ENCODE data around the gene NFATC3. TPM values are rescaled to one million over a fixed set of nuclear protein-coding genes. Genes with fewer than 3 reads are reported as not detected.
A peak's percentile ranks its signal among the peaks of the same experiment; 100 is the strongest.

The NFATC3 gene
- total RNA-seq, 1 experiment from 2014 or later: 37.2 TPM

GRCh38 chr16:68084504-68085258, 489 bp upstream of the NFATC3 start:
- BruUV-seq (replicated peaks): no TSS peak
- H3K9me2 ChIP-seq (ENCODE audit: insufficient read depth): no peaks in the 10 kb centered on the region
- H3K27me3 ChIP-seq (ENCODE audit: insufficient read depth, low read depth): no peaks in the 10 kb centered on the region
- H3K9me3 ChIP-seq (ENCODE audit: insufficient read depth, low read depth): no peaks in the 10 kb centered on the region
- peak overlapping the region; percentile 93 for H2AFZ ChIP-seq
- DNase-seq: peak in 1 of 2 experiments; percentile 88
- TF ChIP-seq, protein P1, sequence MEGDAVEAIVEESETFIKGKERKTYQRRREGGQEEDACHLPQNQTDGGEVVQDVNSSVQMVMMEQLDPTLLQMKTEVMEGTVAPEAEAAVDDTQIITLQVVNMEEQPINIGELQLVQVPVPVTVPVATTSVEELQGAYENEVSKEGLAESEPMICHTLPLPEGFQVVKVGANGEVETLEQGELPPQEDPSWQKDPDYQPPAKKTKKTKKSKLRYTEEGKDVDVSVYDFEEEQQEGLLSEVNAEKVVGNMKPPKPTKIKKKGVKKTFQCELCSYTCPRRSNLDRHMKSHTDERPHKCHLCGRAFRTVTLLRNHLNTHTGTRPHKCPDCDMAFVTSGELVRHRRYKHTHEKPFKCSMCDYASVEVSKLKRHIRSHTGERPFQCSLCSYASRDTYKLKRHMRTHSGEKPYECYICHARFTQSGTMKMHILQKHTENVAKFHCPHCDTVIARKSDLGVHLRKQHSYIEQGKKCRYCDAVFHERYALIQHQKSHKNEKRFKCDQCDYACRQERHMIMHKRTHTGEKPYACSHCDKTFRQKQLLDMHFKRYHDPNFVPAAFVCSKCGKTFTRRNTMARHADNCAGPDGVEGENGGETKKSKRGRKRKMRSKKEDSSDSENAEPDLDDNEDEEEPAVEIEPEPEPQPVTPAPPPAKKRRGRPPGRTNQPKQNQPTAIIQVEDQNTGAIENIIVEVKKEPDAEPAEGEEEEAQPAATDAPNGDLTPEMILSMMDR (conservative IDR thresholded peaks at IDR 0.05): no peak
- TF ChIP-seq EZH2 (IDR thresholded peaks at IDR 0.05; ENCODE audit: low read depth): no peak
- H3K36me3 ChIP-seq (ENCODE audit: low read depth): no peaks in the 10 kb centered on the region
- H4K20me1 ChIP-seq (ENCODE audit: insufficient read depth): peaks cover 2% of the 10 kb centered on the region
- intact Hi-C loops (cut with micrococcal nuclease; ENCODE audit: unreplicated experiment): loop anchor here (1.0 to 2.0 kb wide), 2 partner anchors 150 to 278 kb away; partner anchors contain the start of genes RANBP10 and TSNAXIP1
- H3K4me3 ChIP-seq: peak overlapping the region; percentile 60
- peaks cover 40% of the 10 kb centered on the region for H3K79me2 ChIP-seq (ENCODE audit: low read depth)
- ChIA-PET CTCF (interaction anchor here (0.6 to 1.0 kb wide), 3 partner anchors 21 to 408 kb away, joined by 3 to 6 read pairs (median 3); no protein-coding TSS in a partner anchor), POLR2A (ENCODE audit: unreplicated experiment) (interaction anchor here (0.6 to 1.4 kb wide), 8 partner anchors 124 to 1240 kb away, joined by 3 to 7 read pairs (median 4); partner anchors contain the start of gene ESRP2)
- peak overlapping the region; percentile 80 for H3K4me2 ChIP-seq
- H3F3A ChIP-seq (ENCODE audit: insufficient read depth, low read depth): peaks cover 22% of the 10 kb centered on the region
- H3K27ac ChIP-seq: no peak overlapping the region
- H3K4me1 ChIP-seq (replicated peaks; ENCODE audit: insufficient read depth): peaks cover 14% of the 10 kb centered on the region

- ChIA-PET POLR2A (ENCODE audit: unreplicated experiment) (interaction anchor here (0.7 kb wide), 1 partner anchor 9 kb away, joined by 4 read pairs; no protein-coding TSS in a partner anchor), CTCF (interaction anchor here (0.5 to 0.6 kb wide), 2 partner anchors 21 to 268 kb away, joined by 4 to 10 read pairs; no protein-coding TSS in a partner anchor)
- H3K4me2 ChIP-seq: peak overlapping the region; percentile 92
- no peaks in the 10 kb centered on the region for H3K9me2 ChIP-seq (ENCODE audit: insufficient read depth)
- H3F3A ChIP-seq (ENCODE audit: insufficient read depth, low read depth): peaks cover 25% of the 10 kb centered on the region
- no peaks in the 10 kb centered on the region for H3K27me3 ChIP-seq (ENCODE audit: insufficient read depth, low read depth)
- intact Hi-C loops (cut with micrococcal nuclease; ENCODE audit: unreplicated experiment): loop anchor here (2.0 kb wide), 1 partner anchor 142 kb away; no protein-coding TSS in a partner anchor
- H3K79me2 ChIP-seq (ENCODE audit: low read depth): peaks cover 57% of the 10 kb centered on the region
- TF ChIP-seq, protein P1 (conservative IDR thresholded peaks at IDR 0.05): no peak
- TF ChIP-seq EZH2 (IDR thresholded peaks at IDR 0.05; ENCODE audit: low read depth): no peak
- H3K9me3 ChIP-seq (ENCODE audit: insufficient read depth, low read depth): no peaks in the 10 kb centered on the region
- no TSS peak for BruUV-seq (replicated peaks)
- H3K36me3 ChIP-seq (ENCODE audit: low read depth): no peaks in the 10 kb centered on the region
- peak overlapping the region; percentile 97 for H2AFZ ChIP-seq
- peaks cover 21% of the 10 kb centered on the region for H3K4me1 ChIP-seq (replicated peaks; ENCODE audit: insufficient read depth)
- peak overlapping the region; percentile 91 for H3K4me3 ChIP-seq
- peak overlapping the region; percentile 51 for H3K27ac ChIP-seq
- peaks cover 2% of the 10 kb centered on the region for H4K20me1 ChIP-seq (ENCODE audit: insufficient read depth)
- DNase-seq: no peak
Observed at GRCh38 chr16:68086336-68086841, 1.2 kb downstream of the NFATC3 start.

DNA sequence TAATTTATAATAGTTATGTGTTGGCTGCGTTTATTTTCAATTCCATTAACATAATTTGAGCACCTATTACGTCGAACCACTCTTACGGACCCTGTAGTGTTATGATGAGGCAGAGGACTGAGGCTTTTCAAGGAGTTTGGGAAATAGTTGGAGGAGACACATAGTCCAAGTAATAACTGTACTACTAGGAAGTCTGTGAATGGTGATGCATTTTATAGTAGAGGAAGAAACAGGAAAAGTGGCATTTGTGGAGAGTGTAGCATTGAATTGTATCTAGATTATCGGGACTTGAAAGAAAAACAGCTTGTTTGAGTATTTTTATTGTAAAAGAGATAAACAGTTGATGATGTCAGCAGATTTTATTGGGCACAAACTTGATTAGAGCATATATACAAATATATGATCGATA, 1.7 kb downstream of the NFATC3 start:
- POLR2A ChIA-PET (ENCODE audit: unreplicated experiment): interaction anchor here (0.7 kb wide), 1 partner anchor 11 kb away, joined by 3 read pairs; no protein-coding TSS in a partner anchor

More for the DNA sequence above, 1.7 kb downstream of the NFATC3 start:
- peaks cover 62% of the 10 kb centered on the region for H3K79me2 ChIP-seq (ENCODE audit: low read depth)
- no peak for DNase-seq
- intact Hi-C loops (cut with micrococcal nuclease; ENCODE audit: unreplicated experiment): loop anchor here (2.0 kb wide), 1 partner anchor 142 kb away; no protein-coding TSS in a partner anchor
- H3K4me2 ChIP-seq: peak overlapping the region; percentile 92
- H3K36me3 ChIP-seq (ENCODE audit: low read depth): no peaks in the 10 kb centered on the region
- peak overlapping the region; percentile 97 for H2AFZ ChIP-seq
- H3K9me2 ChIP-seq (ENCODE audit: insufficient read depth): no peaks in the 10 kb centered on the region
- H3K9me3 ChIP-seq (ENCODE audit: insufficient read depth, low read depth): no peaks in the 10 kb centered on the region
- H3K4me3 ChIP-seq: peak overlapping the region; percentile 91
- peaks cover 26% of the 10 kb centered on the region for H3K4me1 ChIP-seq (replicated peaks; ENCODE audit: insufficient read depth)
- H3F3A ChIP-seq (ENCODE audit: insufficient read depth, low read depth): peaks cover 25% of the 10 kb centered on the region
- TF ChIP-seq, protein P1 (conservative IDR thresholded peaks at IDR 0.05): no peak
- TF ChIP-seq EZH2 (IDR thresholded peaks at IDR 0.05; ENCODE audit: low read depth): no peak
- CTCF ChIA-PET: interaction anchor here (0.5 to 0.6 kb wide), 2 partner anchors 21 to 268 kb away, joined by 4 to 10 read pairs; no protein-coding TSS in a partner anchor
- no peak overlapping the region; the same call in 1 of the 2 replicates for H3K27ac ChIP-seq
- no TSS peak for BruUV-seq (replicated peaks)
- H3K27me3 ChIP-seq (ENCODE audit: insufficient read depth, low read depth): no peaks in the 10 kb centered on the region
- peaks cover 2% of the 10 kb centered on the region for H4K20me1 ChIP-seq (ENCODE audit: insufficient read depth)

Data from PC-9 (cell line).